HEK293 (cell line): ENCODE measurements around the gene EML1.

ENCODE experiments used
- CTCF ChIA-PET: fragments of 350-600 bp; formaldehyde crosslinking; extraction: SDS; loops from one replicate; lab custom pipeline; 2021; ENCODE audit warnings: antibody characterized with exemption; lab: Yijun Ruan, JAX
- POLR2A ChIA-PET: fragments of 300-600 bp; formaldehyde crosslinking; extraction: SDS; loops from one replicate; lab custom pipeline; 2020; ENCODE audit warnings: antibody characterized with exemption, inconsistent platforms; lab: Yijun Ruan, JAX
- H3K27ac ChIP-seq: fragments of 200-500 bp; sonication (Bioruptor generic); 2 replicates; pipeline ENCODE4 v1.5.1; 2014; ENCODE audit warnings: low read depth, low read length, control low read depth, inconsistent platforms; ENCODE audit errors: extremely low read depth
- H3K36me3 ChIP-seq, 2 experiments: fragments of 200-500 bp in 1 of 2; sonication (Bioruptor generic) in 1 of 2; 1 replicate in 1 of 2; 2 replicates in 1 of 2; pipeline ENCODE4 v1.5.1; 2014 to 2017; ENCODE audit warnings: inconsistent platforms in 2 of 2, low read length in 2 of 2; ENCODE audit not compliant: control insufficient read depth in 2 of 2, insufficient read depth in 1 of 2
- H3K4me1 ChIP-seq: fragments of 200-500 bp; sonication (Bioruptor generic); 2 replicates; pipeline ENCODE4 v1.5.1; 2014; ENCODE audit warnings: mild to moderate bottlenecking, low read length, inconsistent platforms; ENCODE audit not compliant: control insufficient read depth, insufficient read depth
- H3K4me3 ChIP-seq: 2 replicates; pipeline ENCODE4 v1.5.1; 2011; ENCODE audit warnings: low read depth, mild to moderate bottlenecking, control low read depth, low read length, moderate library complexity
- H3K9me3 ChIP-seq: fragments of 200-500 bp; sonication (Bioruptor generic); 2 replicates; pipeline ENCODE4 v1.5.1; 2014; ENCODE audit warnings: low read depth, low read length, inconsistent platforms; ENCODE audit not compliant: control insufficient read depth, insufficient read depth
- EGR2 ChIP-seq: fragments of 450-650 bp; formaldehyde crosslinking; IDR thresholded peaks from 2 replicates; pipeline ENCODE4 v1.5.1; 2016; ENCODE audit warnings: low read depth, missing biosample characterization, missing genetic modification characterization
- GFI1B ChIP-seq: fragments of 450-650 bp; formaldehyde crosslinking; IDR thresholded peaks from 2 replicates; pipeline ENCODE4 v1.5.1; 2016; ENCODE audit warnings: missing biosample characterization, missing genetic modification characterization
- OSR2 ChIP-seq: fragments of 450-650 bp; formaldehyde crosslinking; IDR thresholded peaks from 2 replicates; pipeline ENCODE4 v1.5.1; 2016; ENCODE audit warnings: missing biosample characterization, missing genetic modification characterization
- SCRT1 ChIP-seq: fragments of 450-650 bp; formaldehyde crosslinking; IDR thresholded peaks from 2 replicates; pipeline ENCODE4 v1.5.1; 2016; ENCODE audit warnings: missing biosample characterization, missing genetic modification characterization, borderline replicate concordance
- SCRT2 ChIP-seq: fragments of 450-650 bp; formaldehyde crosslinking; IDR thresholded peaks from 2 replicates; pipeline ENCODE4 v1.5.1; 2016; ENCODE audit warnings: missing biosample characterization, missing genetic modification characterization
- SP7 ChIP-seq: fragments of 450-650 bp; formaldehyde crosslinking; IDR thresholded peaks from 2 replicates; pipeline ENCODE4 v1.5.1; 2016; ENCODE audit warnings: missing biosample characterization, missing genetic modification characterization
- ZIC2 ChIP-seq: fragments of 450-650 bp; formaldehyde crosslinking; IDR thresholded peaks from 2 replicates; pipeline ENCODE4 v1.5.1; 2016; ENCODE audit warnings: missing biosample characterization, missing genetic modification characterization
- ZNF138 ChIP-seq: fragments of 450-650 bp; formaldehyde crosslinking; IDR thresholded peaks from 2 replicates; pipeline ENCODE4 v1.5.1; 2016; ENCODE audit warnings: missing biosample characterization, missing genetic modification characterization, borderline replicate concordance
- ZNF157 ChIP-seq: fragments of 450-650 bp; formaldehyde crosslinking; IDR thresholded peaks from 2 replicates; pipeline ENCODE4 v1.5.1; 2016; ENCODE audit warnings: missing biosample characterization, missing genetic modification characterization
- ZNF302 ChIP-seq: fragments of 450-650 bp; formaldehyde crosslinking; IDR thresholded peaks from 2 replicates; pipeline ENCODE4 v1.5.1; 2016; ENCODE audit warnings: missing biosample characterization, missing genetic modification characterization, low read depth
- ZNF324 ChIP-seq: fragments of 450-650 bp; formaldehyde crosslinking; IDR thresholded peaks from 2 replicates; pipeline ENCODE4 v1.5.1; 2016; ENCODE audit warnings: missing biosample characterization, missing genetic modification characterization
- ZNF366 ChIP-seq: fragments of 450-650 bp; formaldehyde crosslinking; conservative IDR thresholded peaks from 2 replicates; pipeline ENCODE4 v1.5.1; 2016; ENCODE audit warnings: missing biosample characterization, missing genetic modification characterization
- ZNF658 ChIP-seq: fragments of 450-650 bp; formaldehyde crosslinking; IDR thresholded peaks from 2 replicates; pipeline ENCODE4; 2016; ENCODE audit warnings: missing biosample characterization, missing genetic modification characterization
- ZNF768 ChIP-seq: fragments of 450-650 bp; formaldehyde crosslinking; IDR thresholded peaks from 2 replicates; pipeline ENCODE4 v1.5.1; 2018; ENCODE audit warnings: missing biosample characterization, mild to moderate bottlenecking, missing genetic modification characterization
- ZNF791 ChIP-seq: fragments of 450-650 bp; formaldehyde crosslinking; IDR thresholded peaks from 2 replicates; pipeline ENCODE4 v1.5.1; 2016; ENCODE audit warnings: missing biosample characterization, missing genetic modification characterization
- ZNF792 ChIP-seq: fragments of 450-650 bp; formaldehyde crosslinking; IDR thresholded peaks from 2 replicates; pipeline ENCODE4 v1.5.1; 2016; ENCODE audit warnings: missing biosample characterization, missing genetic modification characterization
- TF ChIP-seq, protein P1 (sequence below): fragments of 450-650 bp; formaldehyde crosslinking; IDR thresholded peaks from 2 replicates; pipeline ENCODE4 v1.5.1; 2016; ENCODE audit warnings: missing biosample characterization, missing genetic modification characterization, borderline replicate concordance
- TF ChIP-seq, protein P2 (sequence below): fragments of 450-650 bp; formaldehyde crosslinking; IDR thresholded peaks from 2 replicates; pipeline ENCODE4 v1.5.1; 2016; ENCODE audit warnings: missing biosample characterization, missing genetic modification characterization
- TF ChIP-seq, protein P3 (sequence below): fragments of 450-650 bp; formaldehyde crosslinking; IDR thresholded peaks from 2 replicates; pipeline ENCODE4 v1.5.1; 2016; ENCODE audit warnings: missing biosample characterization, missing genetic modification characterization
- TF ChIP-seq, protein P4 (sequence below): fragments of 450-650 bp; IDR thresholded peaks from 2 replicates; pipeline ENCODE4 v1.5.1; 2018; ENCODE audit warnings: missing biosample characterization, missing genetic modification characterization

Gene EML1

DNA sequence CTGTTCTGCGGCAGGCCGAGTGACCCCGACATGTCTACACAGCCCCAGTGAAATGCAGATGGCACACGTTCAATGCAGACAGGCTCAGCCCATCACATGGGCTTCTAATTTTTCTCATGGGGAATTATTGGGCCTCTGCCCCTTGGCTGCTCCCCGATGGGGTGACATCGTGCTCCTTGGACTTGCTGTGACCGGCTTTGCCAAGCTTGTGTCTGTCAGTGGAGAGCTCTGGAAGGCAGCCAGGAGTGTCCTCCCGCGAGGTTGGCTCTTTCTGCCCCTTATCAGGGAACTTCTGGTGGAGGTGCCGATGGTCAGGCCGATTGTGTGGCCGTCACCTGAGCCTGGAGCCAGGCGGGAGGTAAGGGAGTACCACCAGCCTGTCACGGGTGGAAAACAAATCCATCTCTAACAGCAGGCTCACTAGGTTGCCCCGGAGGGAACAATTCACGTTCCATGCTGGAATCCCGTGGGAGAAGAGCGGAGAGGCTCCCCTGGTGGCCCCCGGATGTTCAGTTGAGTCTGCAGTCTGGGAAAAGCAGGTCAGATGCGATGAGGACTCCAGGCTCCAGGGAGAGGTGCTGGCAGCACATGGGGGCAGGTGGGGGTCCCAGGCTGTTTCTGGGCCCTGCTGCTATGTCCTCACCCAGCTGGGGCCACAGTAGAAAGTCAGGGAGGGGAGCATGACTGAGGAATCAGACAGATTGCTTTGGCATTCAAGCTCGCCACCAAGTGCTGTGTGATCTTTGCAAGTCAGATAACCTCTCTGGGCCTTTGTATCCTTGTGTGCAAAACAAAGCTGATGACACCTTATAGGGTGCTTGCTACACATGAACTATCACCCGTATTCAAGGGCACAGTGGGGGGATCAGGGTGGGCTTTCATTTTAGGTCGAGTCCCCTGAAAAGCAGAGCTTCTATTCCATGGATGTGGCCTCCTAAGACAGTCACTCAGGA is 43.2 kb upstream of the EML1 start (continued):
- TF ChIP-seq ZNF768 (tag by site-specific recombination) (peak; percentile 96), ZNF138 (tag by site-specific recombination) (no peak)
- TF ChIP-seq, protein P1, sequence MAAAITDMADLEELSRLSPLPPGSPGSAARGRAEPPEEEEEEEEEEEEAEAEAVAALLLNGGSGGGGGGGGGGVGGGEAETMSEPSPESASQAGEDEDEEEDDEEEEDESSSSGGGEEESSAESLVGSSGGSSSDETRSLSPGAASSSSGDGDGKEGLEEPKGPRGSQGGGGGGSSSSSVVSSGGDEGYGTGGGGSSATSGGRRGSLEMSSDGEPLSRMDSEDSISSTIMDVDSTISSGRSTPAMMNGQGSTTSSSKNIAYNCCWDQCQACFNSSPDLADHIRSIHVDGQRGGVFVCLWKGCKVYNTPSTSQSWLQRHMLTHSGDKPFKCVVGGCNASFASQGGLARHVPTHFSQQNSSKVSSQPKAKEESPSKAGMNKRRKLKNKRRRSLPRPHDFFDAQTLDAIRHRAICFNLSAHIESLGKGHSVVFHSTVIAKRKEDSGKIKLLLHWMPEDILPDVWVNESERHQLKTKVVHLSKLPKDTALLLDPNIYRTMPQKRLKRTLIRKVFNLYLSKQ (tag by site-specific recombination) = no peak
- TF ChIP-seq, all 188 proteins: peak for 4

DNA sequence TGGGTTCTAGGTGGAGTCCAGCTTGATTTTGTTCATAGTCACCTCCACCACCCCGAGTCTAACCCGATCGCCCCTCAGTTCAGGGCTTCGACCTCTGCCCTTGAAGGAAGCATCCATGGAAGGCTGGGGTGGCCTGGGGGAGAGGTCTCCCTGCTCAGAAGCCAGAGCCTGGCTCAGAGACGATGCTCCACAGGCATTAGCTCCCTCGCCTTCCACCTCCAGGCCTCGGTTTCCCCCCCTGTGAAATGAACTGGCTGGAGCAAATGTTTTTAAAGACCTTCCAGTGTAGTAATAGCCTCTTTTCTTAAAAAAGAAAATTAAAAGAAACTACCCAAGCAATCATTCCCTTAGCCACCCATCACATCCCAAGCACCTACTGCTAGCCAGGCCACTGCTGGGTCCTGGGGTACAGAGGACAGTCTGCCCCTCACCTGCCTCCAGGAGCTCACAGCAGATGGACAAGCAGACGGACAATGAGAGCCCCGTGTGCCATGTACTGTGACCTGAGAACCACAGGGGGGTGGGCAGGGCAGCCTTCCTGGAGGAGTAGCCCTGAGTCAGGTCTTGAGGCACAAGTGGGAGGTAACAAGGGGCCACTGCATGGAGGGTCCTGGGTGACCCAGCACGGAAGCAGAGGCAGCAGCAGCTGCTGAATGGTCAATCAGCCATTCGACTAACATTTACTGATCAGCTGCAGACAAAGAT is 42.3 kb upstream of the EML1 start:
- peaks cover 17% of the 10 kb centered on the region for H3K4me1 ChIP-seq
- ChIA-PET POLR2A (no interaction called here), CTCF (interaction anchor here (0.7 to 1.5 kb wide), 5 partner anchors 9 to 144 kb away, joined by 3 to 4 read pairs (median 3); no protein-coding TSS in a partner anchor)
- no peaks in the 10 kb centered on the region for H3K36me3 ChIP-seq
- no peaks in the 10 kb centered on the region for H3K9me3 ChIP-seq
- no peak for TF ChIP-seq SCRT1
- TF ChIP-seq, protein P2, sequence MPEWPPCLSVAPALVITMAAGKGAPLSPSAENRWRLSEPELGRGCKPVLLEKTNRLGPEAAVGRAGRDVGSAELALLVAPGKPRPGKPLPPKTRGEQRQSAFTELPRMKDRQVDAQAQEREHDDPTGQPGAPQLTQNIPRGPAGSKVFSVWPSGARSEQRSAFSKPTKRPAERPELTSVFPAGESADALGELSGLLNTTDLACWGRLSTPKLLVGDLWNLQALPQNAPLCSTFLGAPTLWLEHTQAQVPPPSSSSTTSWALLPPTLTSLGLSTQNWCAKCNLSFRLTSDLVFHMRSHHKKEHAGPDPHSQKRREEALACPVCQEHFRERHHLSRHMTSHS (tag by site-specific recombination) = no peak
- TF ChIP-seq ZNF791 (tag by site-specific recombination) = no peak
- TF ChIP-seq EGR2 (tag by site-specific recombination) = no peak
- no peak for TF ChIP-seq ZNF157 (tag by site-specific recombination)
- TF ChIP-seq SCRT2 (tag by site-specific recombination) = no peak
- TF ChIP-seq, protein P3, sequence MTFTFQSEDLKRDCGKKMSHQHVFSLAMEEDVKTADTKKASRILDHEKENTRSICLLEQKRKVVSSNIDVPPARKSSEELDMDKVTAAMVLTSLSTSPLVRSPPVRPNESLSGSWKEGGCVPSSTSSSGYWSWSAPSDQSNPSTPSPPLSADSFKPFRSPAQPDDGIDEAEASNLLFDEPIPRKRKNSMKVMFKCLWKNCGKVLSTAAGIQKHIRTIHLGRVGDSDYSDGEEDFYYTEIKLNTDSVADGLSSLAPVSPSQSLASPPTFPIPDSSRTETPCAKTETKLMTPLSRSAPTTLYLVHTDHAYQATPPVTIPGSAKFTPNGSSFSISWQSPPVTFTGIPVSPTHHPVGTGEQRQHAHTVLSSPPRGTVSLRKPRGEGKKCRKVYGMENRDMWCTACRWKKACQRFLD (tag by site-specific recombination) = no peak
- no peak for TF ChIP-seq ZNF302 (tag by site-specific recombination)
- no peak for TF ChIP-seq ZNF792 (tag by site-specific recombination)
- TF ChIP-seq ZNF366 (tag by site-specific recombination) = no peak
- no peak for TF ChIP-seq ZNF658 (tag by site-specific recombination)
- no peak for TF ChIP-seq SP7 (tag by site-specific recombination)
- TF ChIP-seq, protein P4, sequence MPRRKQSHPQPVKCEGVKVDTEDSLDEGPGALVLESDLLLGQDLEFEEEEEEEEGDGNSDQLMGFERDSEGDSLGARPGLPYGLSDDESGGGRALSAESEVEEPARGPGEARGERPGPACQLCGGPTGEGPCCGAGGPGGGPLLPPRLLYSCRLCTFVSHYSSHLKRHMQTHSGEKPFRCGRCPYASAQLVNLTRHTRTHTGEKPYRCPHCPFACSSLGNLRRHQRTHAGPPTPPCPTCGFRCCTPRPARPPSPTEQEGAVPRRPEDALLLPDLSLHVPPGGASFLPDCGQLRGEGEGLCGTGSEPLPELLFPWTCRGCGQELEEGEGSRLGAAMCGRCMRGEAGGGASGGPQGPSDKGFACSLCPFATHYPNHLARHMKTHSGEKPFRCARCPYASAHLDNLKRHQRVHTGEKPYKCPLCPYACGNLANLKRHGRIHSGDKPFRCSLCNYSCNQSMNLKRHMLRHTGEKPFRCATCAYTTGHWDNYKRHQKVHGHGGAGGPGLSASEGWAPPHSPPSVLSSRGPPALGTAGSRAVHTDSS (tag by site-specific recombination) = no peak
- no peak for TF ChIP-seq ZIC2 (tag by site-specific recombination)
- no peak for TF ChIP-seq OSR2 (tag by site-specific recombination)
- no peak for TF ChIP-seq ZNF324 (tag by site-specific recombination)
- TF ChIP-seq GFI1B (tag by site-specific recombination) = no peak
- H3K4me3 ChIP-seq = no peak overlapping the region
- no peak overlapping the region for H3K27ac ChIP-seq
